Activated CD8-positive, alpha-beta T cell treated with anti-CD3 and anti-CD28 coated beads for 36 hours (primary cell): ENCODE data around the gene ELFN2. TPM values are rescaled to one million over a fixed set of nuclear protein-coding genes. Genes with fewer than 3 reads are reported as not detected.

ENCODE experiments used
- ATAC-seq: fragments of 200-7000 bp; cut with Tn5 transposase; one replicate; pipeline ENCODE4 v1.10.0; 2021; ENCODE audit warnings: mild to moderate bottlenecking, moderate library complexity
- CTCF ChIA-PET: fragments of 350-600 bp; sonication (Branson Sonifier 250); formaldehyde crosslinking; loops from one replicate; lab custom pipeline; 2021; ENCODE audit warnings: antibody characterized with exemption; lab: Charles Lee
- POLR2A ChIA-PET: fragments of 350-600 bp; sonication (Branson Sonifier 250); formaldehyde crosslinking; loops from one replicate; lab custom pipeline; 2021; ENCODE audit warnings: antibody characterized with exemption; lab: Charles Lee
- DNase-seq: peaks from one replicate; pipeline ENCODE4 v3.0.0-alpha.2; 2020
- H3K27ac Mint-ChIP-seq: one replicate; pipeline ENCODE4 v1.8.0; 2021; ENCODE audit warnings: mild to moderate bottlenecking, mixed read lengths
- H3K27me3 Mint-ChIP-seq: one replicate; pipeline ENCODE4 v1.8.0; 2021; ENCODE audit warnings: mixed read lengths
- H3K36me3 Mint-ChIP-seq: one replicate; pipeline ENCODE4 v1.8.0; 2021; ENCODE audit warnings: low read depth, mixed read lengths
- H3K4me1 Mint-ChIP-seq: one replicate; pipeline ENCODE4 v1.8.0; 2021; ENCODE audit warnings: low read depth, mixed read lengths
- H3K4me3 Mint-ChIP-seq: one replicate; pipeline ENCODE4 v1.8.0; 2021; ENCODE audit warnings: mild to moderate bottlenecking, moderate library complexity, mixed read lengths
- H3K9me3 Mint-ChIP-seq: one replicate; pipeline ENCODE4 v1.8.0; 2021; ENCODE audit warnings: mixed read lengths
- CTCF ChIP-seq: fragments of 200-600 bp; IDR thresholded peaks from one replicate; pipeline ENCODE4 v1.8.0; 2022; ENCODE audit warnings: antibody characterized with exemption, mild to moderate bottlenecking
- intact Hi-C: fragments of 100-400 bp; cut with micrococcal nuclease; formaldehyde crosslinking; loops from one replicate; pipeline ENCODE4 v1.10.0; 2022
- total RNA-seq, 2 experiments: library from RNA; stranded (reverse); gene quantifications; one replicate each; pipeline ENCODE4 v1.2.3, GENCODE V29; 2021

Gene ELFN2
- total RNA-seq, 2 experiments from 2014 or later: 0.51 to 0.52 TPM

GRCh38 chr22:37435970-37436603 is 8.8 kb upstream of the ELFN2 start:
- TF ChIP-seq CTCF: no peak
- no peaks in the 10 kb centered on the region for H3K36me3 Mint-ChIP-seq
- DNase-seq: no peak
- ChIA-PET CTCF (interaction anchor here (1.5 kb wide), 1 partner anchor 120 kb away, joined by 3 read pairs; no protein-coding TSS in a partner anchor), POLR2A (interaction anchor here (1.1 kb wide), 1 partner anchor 13 kb away, joined by 3 read pairs; no protein-coding TSS in a partner anchor)
- ATAC-seq: no peak
- H3K4me1 Mint-ChIP-seq: peaks cover 18% of the 10 kb centered on the region
- H3K9me3 Mint-ChIP-seq: peaks cover 8% of the 10 kb centered on the region
- no peak overlapping the region for H3K4me3 Mint-ChIP-seq
- intact Hi-C loops: no loop called here
- H3K27me3 Mint-ChIP-seq: peaks cover 6% of the 10 kb centered on the region
- no peak overlapping the region for H3K27ac Mint-ChIP-seq

GRCh38 chr22:37433786-37434185 is 6.5 kb upstream of the ELFN2 start:
- Mint-ChIP-seq H3K36me3 (no peaks in the 10 kb centered on the region), H3K27ac (no peak overlapping the region), H3K9me3 (peaks cover 8% of the 10 kb centered on the region), H3K4me1 (peaks cover 18% of the 10 kb centered on the region), H3K4me3 (no peak overlapping the region), H3K27me3 (peaks cover 23% of the 10 kb centered on the region)
- TF ChIP-seq CTCF: no peak
- no peak for DNase-seq
- ATAC-seq: no peak
- ChIA-PET CTCF (interaction anchor here (1.0 to 2.2 kb wide), 2 partner anchors 24 to 39 kb away, joined by 5 read pairs; no protein-coding TSS in a partner anchor), POLR2A (no interaction called here)
- intact Hi-C loops: no loop called here

GRCh38 chr22:37432708-37433054 is 5.4 kb upstream of the ELFN2 start:
- POLR2A ChIA-PET: interaction anchor here (1.5 kb wide), 1 partner anchor 171 kb away, joined by 3 read pairs; no protein-coding TSS in a partner anchor
- CTCF ChIA-PET: interaction anchor here (1.1 to 6.0 kb wide), 4 partner anchors 25 to 129 kb away, joined by 3 to 71 read pairs (median 8); no protein-coding TSS in a partner anchor
- intact Hi-C loops: no loop called here
- Mint-ChIP-seq H3K9me3 (peaks cover 8% of the 10 kb centered on the region), H3K4me1 (peaks cover 23% of the 10 kb centered on the region), H3K4me3 (no peak overlapping the region), H3K27ac (peak overlapping the region; percentile 75), H3K36me3 (no peaks in the 10 kb centered on the region), H3K27me3 (peaks cover 34% of the 10 kb centered on the region)
- ATAC-seq (no peak), DNase-seq (no peak)
- no peak for TF ChIP-seq CTCF

GRCh38 chr22:37431801-37432707 is 4.8 kb upstream of the ELFN2 start:
- Mint-ChIP-seq H3K9me3 (peaks cover 8% of the 10 kb centered on the region), H3K36me3 (no peaks in the 10 kb centered on the region), H3K27ac (peak overlapping the region; percentile 75), H3K4me3 (no peak overlapping the region), H3K4me1 (peaks cover 23% of the 10 kb centered on the region), H3K27me3 (peaks cover 35% of the 10 kb centered on the region)
- intact Hi-C loops: no loop called here
- ATAC-seq: peak; percentile 85
- peak; percentile 80 for DNase-seq
- ChIA-PET POLR2A (interaction anchor here (0.6 to 1.5 kb wide), 5 partner anchors 17 to 170 kb away, joined by 3 to 4 read pairs (median 3); no protein-coding TSS in a partner anchor), CTCF (interaction anchor here (0.8 to 6.0 kb wide), 8 partner anchors 12 to 172 kb away, joined by 3 to 71 read pairs (median 4); no protein-coding TSS in a partner anchor)
- TF ChIP-seq CTCF: no peak
